Activated naive CD8-positive, alpha-beta T cell treated with anti-CD3 and anti-CD28 coated beads for 36 hours (primary cell): ENCODE data around the gene RPL28. TPM values are rescaled to one million over a fixed set of nuclear protein-coding genes. Genes with fewer than 3 reads are reported as not detected.
A peak's percentile ranks its signal among the peaks of the same experiment; 100 is the strongest.

ENCODE experiments used
- DNase-seq: peaks from one replicate; pipeline ENCODE4 v3.0.0; 2021
- H3K27ac Mint-ChIP-seq: one replicate; pipeline ENCODE4 v1.8.0; 2022; ENCODE audit warnings: mild to moderate bottlenecking, moderate library complexity, mixed read lengths
- H3K27me3 Mint-ChIP-seq: one replicate; pipeline ENCODE4 v1.8.0; 2022; ENCODE audit warnings: mild to moderate bottlenecking, mixed read lengths
- H3K36me3 Mint-ChIP-seq: one replicate; pipeline ENCODE4 v1.8.0; 2021; ENCODE audit warnings: mild to moderate bottlenecking, mixed read lengths
- H3K4me1 Mint-ChIP-seq: one replicate; pipeline ENCODE4 v1.8.0; 2021; ENCODE audit warnings: mixed read lengths
- H3K4me3 Mint-ChIP-seq: one replicate; pipeline ENCODE4 v1.8.0; 2022; ENCODE audit warnings: mild to moderate bottlenecking, moderate library complexity, mixed read lengths
- H3K9me3 Mint-ChIP-seq: one replicate; pipeline ENCODE4 v1.8.0; 2022; ENCODE audit warnings: mixed read lengths
- total RNA-seq, 2 experiments: library from RNA; stranded (reverse); gene quantifications; one replicate each; pipeline ENCODE4 v1.2.3, GENCODE V29; 2021

RPL28 gene
- total RNA-seq, 2 experiments from 2014 or later = 2,585 to 2,613 TPM

GRCh38 chr19:55451965-55452748 lies 66.4 kb downstream of the RPL28 start:
- Mint-ChIP-seq H3K36me3 (peaks cover 12% of the 10 kb centered on the region), H3K27ac (no peak overlapping the region), H3K4me3 (peak overlapping the region; percentile 40), H3K9me3 (no peaks in the 10 kb centered on the region), H3K4me1 (peaks cover 3% of the 10 kb centered on the region), H3K27me3 (peaks cover 35% of the 10 kb centered on the region)
- no peak for DNase-seq

Other genes starting within 250 kb of the RPL28 start
- gene TNNT1, start 236.7 kb upstream of the RPL28 start, total RNA-seq = not detected
- gene TNNI3, start 228.2 kb upstream of the RPL28 start, total RNA-seq = under 1 TPM in 1 of 2 experiments, not detected in 1; 0.25 TPM
- gene DNAAF3, start 219.3 kb upstream of the RPL28 start, total RNA-seq = not detected
- gene SYT5, start 205.6 kb upstream of the RPL28 start, total RNA-seq = not detected
- not detected for gene PTPRH, start 176.4 kb upstream of the RPL28 start, total RNA-seq
- gene TMEM86B, start 157.2 kb upstream of the RPL28 start, total RNA-seq = 1 to 10 TPM; 7.3 to 7.9 TPM
- 100 to 1,000 TPM; 226 to 227 TPM for gene PPP6R1, start 126.9 kb upstream of the RPL28 start, total RNA-seq
- 10 to 100 TPM; 68.0 to 69.7 TPM for gene HSPBP1, start 105.8 kb upstream of the RPL28 start, total RNA-seq
- 1 to 10 TPM; 5.6 to 6.4 TPM for gene BRSK1, start 101.9 kb upstream of the RPL28 start, total RNA-seq
- not detected for gene TMEM150B, start 60.6 kb upstream of the RPL28 start, total RNA-seq
- gene KMT5C, start 46.1 kb upstream of the RPL28 start, total RNA-seq = 10 to 100 TPM; 14.9 to 15.4 TPM
- gene COX6B2, start 31.2 kb upstream of the RPL28 start, total RNA-seq = not detected
- not detected for gene GARIN5B, start 22.7 kb upstream of the RPL28 start, total RNA-seq
- not detected for gene IL11, start 15.5 kb upstream of the RPL28 start, total RNA-seq
- gene TMEM190, start 9.1 kb upstream of the RPL28 start, total RNA-seq = not detected
- gene TMEM238, start 1.6 kb upstream of the RPL28 start, total RNA-seq = 10 to 100 TPM; 10.1 to 10.8 TPM
- 100 to 1,000 TPM; 323 to 325 TPM for gene UBE2S, start 21.9 kb downstream of the RPL28 start, total RNA-seq
- gene SHISA7, start 57.4 kb downstream of the RPL28 start, total RNA-seq = not detected
- gene ISOC2, start 75.7 kb downstream of the RPL28 start, total RNA-seq = 10 to 100 TPM; 35.7 to 37.5 TPM
- not detected for gene C19orf85, start 78.8 kb downstream of the RPL28 start, total RNA-seq
- gene ZNF628, start 90.7 kb downstream of the RPL28 start, total RNA-seq = 10 to 100 TPM in 1 of 2 experiments, 1 to 10 TPM in 1; 8.8 to 10.3 TPM
- 10 to 100 TPM; 24.8 to 24.9 TPM for gene NAT14, start 99.3 kb downstream of the RPL28 start, total RNA-seq
- 1 to 10 TPM in 1 of 2 experiments, under 1 TPM in 1; 0.46 to 1.4 TPM for gene SSC5D, start 102.5 kb downstream of the RPL28 start, total RNA-seq
- not detected for gene SBK2, start 151.2 kb downstream of the RPL28 start, total RNA-seq
- not detected for gene SBK3, start 159.6 kb downstream of the RPL28 start, total RNA-seq
- 1 to 10 TPM; 5.5 to 6.1 TPM for gene ZNF579, start 194.9 kb downstream of the RPL28 start, total RNA-seq
- gene FIZ1, start 213.6 kb downstream of the RPL28 start, total RNA-seq = 10 to 100 TPM; 19.8 to 20.7 TPM
- gene ZNF524, start 214.4 kb downstream of the RPL28 start, total RNA-seq = 10 to 100 TPM; 10.8 to 11.5 TPM
- gene ZNF865, start 219.7 kb downstream of the RPL28 start, total RNA-seq = 10 to 100 TPM; 10.5 to 10.7 TPM
- 1 to 10 TPM; 3.7 to 3.9 TPM for gene ZNF784, start 238.6 kb downstream of the RPL28 start, total RNA-seq